CD4-positive, alpha-beta T cell (primary cell): ENCODE results near the gene SPAG7. TPM values are rescaled to one million over a fixed set of nuclear protein-coding genes. Genes with fewer than 3 reads are reported as not detected.

Experiments used
- ATAC-seq: fragments of 200-7000 bp; cut with Tn5 transposase; one replicate; pipeline ENCODE4 v1.10.0; 2022; ENCODE audit warnings: mild to moderate bottlenecking; ENCODE audit not compliant: poor library complexity
- CTCF ChIA-PET: fragments of 350-600 bp; sonication (Branson Sonifier 250); formaldehyde crosslinking; loops from one replicate; lab custom pipeline; 2021; ENCODE audit warnings: antibody characterized with exemption, inconsistent platforms; lab: Charles Lee
- POLR2A ChIA-PET: fragments of 350-600 bp; sonication (Branson Sonifier 250); formaldehyde crosslinking; loops from one replicate; lab custom pipeline; 2021; ENCODE audit warnings: antibody characterized with exemption, inconsistent platforms; lab: Charles Lee
- DNase-seq, 14 experiments: peaks; one replicate each; pipeline ENCODE4 v3.0.0-alpha.2; 2013 to 2020; ENCODE audit warnings: mixed read lengths in 2 of 14
- H3K27ac ChIP-seq, 2 donors: one replicate each; pipeline versions ENCODE4 v1.5.1 to v1.7.0; 2013; ENCODE audit warnings: low read length in 2 of 2, low read depth in 1 of 2, mild to moderate bottlenecking in 1 of 2
- H3K27me3 ChIP-seq, 2 experiments: 1 replicate in 1 of 2; 2 replicates in 1 of 2; pipeline versions ENCODE4 v1.6.1 to v1.7.0; 2013; ENCODE audit warnings: low read length in 2 of 2, control low read depth in 1 of 2, mild to moderate bottlenecking in 1 of 2, moderate library complexity in 1 of 2; ENCODE audit not compliant: insufficient read depth in 2 of 2, control insufficient read depth in 1 of 2
- H3K36me3 ChIP-seq: one replicate; pipeline ENCODE4 v1.6.1; 2013; ENCODE audit warnings: low read length, control low read depth; ENCODE audit not compliant: insufficient read depth
- H3K4me1 ChIP-seq: one replicate; pipeline ENCODE4 v1.6.1; 2013; ENCODE audit warnings: low read length, control low read depth; ENCODE audit not compliant: insufficient read depth
- H3K4me3 ChIP-seq: one replicate; pipeline ENCODE4 v1.5.1; 2013; ENCODE audit warnings: mild to moderate bottlenecking, low read length, moderate library complexity
- H3K9me3 ChIP-seq, 2 experiments: 1 replicate in 1 of 2; 2 replicates in 1 of 2; pipeline versions ENCODE4 v1.6.1 to v1.7.0; 2013; ENCODE audit warnings: low read length in 2 of 2, mild to moderate bottlenecking in 2 of 2, control low read depth in 1 of 2, moderate library complexity in 1 of 2; ENCODE audit not compliant: control insufficient read depth in 1 of 2, insufficient read depth in 1 of 2
- H3K27ac Mint-ChIP-seq: one replicate; pipeline ENCODE4 v1.8.0; 2020; ENCODE audit warnings: mixed read lengths
- H3K27me3 Mint-ChIP-seq: one replicate; pipeline ENCODE4 v1.8.0; 2021; ENCODE audit warnings: mixed read lengths
- H3K36me3 Mint-ChIP-seq: one replicate; pipeline ENCODE4 v1.8.0; 2021; ENCODE audit warnings: low read depth, mixed read lengths
- H3K4me1 Mint-ChIP-seq: one replicate; pipeline ENCODE4 v1.8.0; 2021; ENCODE audit warnings: low read depth, mixed read lengths
- H3K4me3 Mint-ChIP-seq: one replicate; pipeline ENCODE4 v1.8.0; 2020; ENCODE audit warnings: mild to moderate bottlenecking, mixed read lengths
- H3K9me3 Mint-ChIP-seq: one replicate; pipeline ENCODE4 v1.8.0; 2020; ENCODE audit warnings: mixed read lengths
- CTCF ChIP-seq: fragments of 200-600 bp; IDR thresholded peaks from one replicate; pipeline ENCODE4 v1.8.0; 2022; ENCODE audit warnings: antibody characterized with exemption, mild to moderate bottlenecking
- intact Hi-C, 2 experiments: fragments of 100-400 bp; cut with DNase I in 1 of 2; cut with micrococcal nuclease in 1 of 2; formaldehyde crosslinking; loops; one replicate each; pipeline versions ENCODE4 v1.15.1 to v1.9.0; 2023 to 2025; cut with DNase I, micrococcal nuclease
- total RNA-seq, 174 experiments: library from RNA in 2 of 174; stranded (reverse) in 2 of 174; gene quantifications; one replicate each; pipeline ENCODE4 v1.2.3 and lab custom pipeline; 2021 to 2026

Gene SPAG7
- total RNA-seq, 2 experiments from 2014 or later, result 30.2 to 30.9 TPM

GRCh38 chr17:4951486-4951885, 16.1 kb downstream of the SPAG7 start:
- ChIA-PET CTCF (no interaction called here), POLR2A (interaction anchor here (6.3 to 13.9 kb wide), 2 partner anchors 13 to 16 kb away, joined by 137 to 350 read pairs; partner anchors contain the start of genes RNF167, SLC25A11 and SPAG7)
- Mint-ChIP-seq H3K4me1 (peaks cover 26% of the 10 kb centered on the region), H3K36me3 (peaks cover 17% of the 10 kb centered on the region), H3K27me3 (no peaks in the 10 kb centered on the region), H3K27ac (peak overlapping the region; percentile 83), H3K4me3 (peak overlapping the region; percentile 86), H3K9me3 (no peaks in the 10 kb centered on the region)
- no peak for ATAC-seq
- intact Hi-C loops, result no loop called here
- peaks cover 20% of the 10 kb centered on the region for H3K4me1 ChIP-seq
- no peak for DNase-seq
- no peak for TF ChIP-seq CTCF
- H3K9me3 ChIP-seq, result no peaks in the 10 kb centered on the region
- H3K27me3 ChIP-seq, result no peaks in the 10 kb centered on the region
- H3K4me3 ChIP-seq, result no peak overlapping the region
- H3K27ac ChIP-seq, result no peak overlapping the region
- H3K36me3 ChIP-seq, result peaks cover 7% of the 10 kb centered on the region

DNA sequence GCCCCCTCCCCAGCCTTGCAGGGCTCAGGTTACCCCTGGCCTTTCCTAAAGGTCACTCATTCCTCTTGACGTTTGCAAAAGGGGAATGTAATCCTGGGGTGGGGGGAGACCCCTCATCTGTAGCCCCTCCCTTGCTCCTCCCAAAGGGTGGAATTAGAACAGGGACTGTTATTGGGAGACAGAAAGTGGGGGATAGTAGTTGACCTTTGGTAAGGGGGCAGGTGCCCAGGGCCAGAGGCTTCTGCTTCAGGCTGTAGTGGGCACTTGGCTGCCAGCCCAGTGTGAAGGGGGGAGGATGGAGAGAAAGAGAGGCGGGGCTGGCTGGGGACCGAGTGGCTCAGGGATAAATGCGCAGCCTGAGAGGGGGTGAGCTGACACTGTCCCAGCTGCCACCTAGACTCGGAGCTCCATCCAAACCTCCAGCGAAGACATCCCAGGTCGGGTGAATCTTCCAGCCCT, 16.8 kb downstream of the SPAG7 start, which contains the start of gene ENO3:
Gene ENO3 (plus strand): TSS at position 374 of the 459 bp plus-strand sequence. CDS start 711 bp downstream, outside the sequence.
- Histone ChIP-seq H3K4me1 (peaks cover 27% of the 10 kb centered on the region), H3K36me3 (peaks cover 14% of the 10 kb centered on the region), H3K9me3 (peaks cover 0 to under 1% of the 10 kb centered on the region in 2 experiments), H3K4me3 (peak within 1 kb of the TSS; percentile 99), H3K27ac (peak within 1 kb of the TSS; percentile 73 to 98), H3K27me3 (no peaks in the 10 kb centered on the region)
- TF ChIP-seq CTCF, result no peak
- DNase-seq (no peak), ATAC-seq (no peak)
- peaks cover 24% of the 10 kb centered on the region for H3K36me3 Mint-ChIP-seq
- ChIA-PET POLR2A (interaction anchor here (0.9 to 13.9 kb wide), 3 partner anchors 12 to 51 kb away, joined by 3 to 350 read pairs (median 137); partner anchors contain the start of genes C17orf107, RNF167, SLC25A11 and SPAG7), CTCF (no interaction called here)
- intact Hi-C loops, result loop anchor here in 1 of 2 experiments (1.0 kb wide), 1 partner anchor 16 kb away; no protein-coding TSS in a partner anchor
- no peaks in the 10 kb centered on the region for H3K27me3 Mint-ChIP-seq
- H3K27ac Mint-ChIP-seq, result peak within 1 kb of the TSS; percentile 83
- H3K4me3 Mint-ChIP-seq, result peak within 1 kb of the TSS; percentile 86
- no peaks in the 10 kb centered on the region for H3K9me3 Mint-ChIP-seq
- peaks cover 32% of the 10 kb centered on the region for H3K4me1 Mint-ChIP-seq

DNA sequence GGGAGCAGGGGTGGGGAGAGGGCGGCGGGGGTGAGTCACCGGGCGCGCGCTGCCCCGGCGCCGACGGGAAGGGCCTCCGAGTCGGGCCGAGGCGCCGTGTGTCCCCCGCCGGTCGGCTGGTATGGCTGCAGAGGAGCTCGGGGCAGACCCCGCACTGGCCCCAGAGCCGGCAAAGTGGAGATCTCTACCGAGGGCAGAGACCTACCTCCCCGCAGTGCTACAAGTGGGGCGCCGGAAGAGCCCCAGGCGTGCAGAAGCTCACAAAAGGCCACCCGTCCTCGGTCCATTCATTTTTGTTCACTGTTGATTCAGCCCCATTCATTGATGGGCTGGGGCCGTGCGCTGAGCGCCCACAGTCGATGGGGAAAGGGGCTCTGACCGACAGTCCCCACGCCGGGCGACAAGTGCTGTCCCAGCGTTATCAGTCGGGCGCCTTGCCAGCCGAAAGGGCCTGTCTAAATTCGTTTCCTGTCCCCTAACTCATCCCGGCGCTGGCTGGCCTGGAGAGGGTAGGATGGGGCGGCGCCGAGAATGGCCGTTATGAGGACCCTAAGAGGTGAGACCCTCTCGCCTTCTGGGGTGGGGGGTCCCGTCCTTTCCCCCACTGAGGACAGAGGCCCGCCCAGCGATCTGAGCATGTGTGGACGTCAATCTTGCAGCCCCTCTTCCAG, 17.4 kb downstream of the SPAG7 start:
- Mint-ChIP-seq H3K27ac (peak overlapping the region; percentile 83), H3K36me3 (peaks cover 30% of the 10 kb centered on the region), H3K27me3 (no peaks in the 10 kb centered on the region), H3K9me3 (no peaks in the 10 kb centered on the region), H3K4me1 (peaks cover 38% of the 10 kb centered on the region), H3K4me3 (peak overlapping the region; percentile 86)
- H3K4me3 ChIP-seq, result peak overlapping the region; percentile 99
- ChIA-PET POLR2A (interaction anchor here (0.9 to 13.9 kb wide), 5 partner anchors 12 to 240 kb away, joined by 3 to 350 read pairs (median 7); partner anchors contain the start of genes ARRB2, C17orf107, RNF167 and SLC25A11), CTCF (no interaction called here)
- ATAC-seq (peak; percentile 3), DNase-seq (peak in 6 of 14 experiments; percentile 19 to 80 (median 42))
- H3K27ac ChIP-seq, result peak overlapping the region; percentile 73 to 98
- H3K36me3 ChIP-seq, result peaks cover 20% of the 10 kb centered on the region
- H3K4me1 ChIP-seq, result peaks cover 32% of the 10 kb centered on the region
- intact Hi-C loops, result loop anchor here in 1 of 2 experiments (1.0 kb wide), 1 partner anchor 16 kb away; no protein-coding TSS in a partner anchor
- H3K27me3 ChIP-seq, result no peaks in the 10 kb centered on the region
- no peak for TF ChIP-seq CTCF
- peaks cover 0 to 3% of the 10 kb centered on the region in 2 experiments for H3K9me3 ChIP-seq
